H1 (cell line): ENCODE results near the gene GCAT. TPM values are rescaled to one million over a fixed set of nuclear protein-coding genes. Genes with fewer than 3 reads are reported as not detected.

Experiments used
- ATF3 ChIP-seq: IDR thresholded peaks from 2 replicates; pipeline ENCODE4 v1.6.1; 2011; ENCODE audit warnings: low read depth, mild to moderate bottlenecking, low read length; ENCODE audit not compliant: insufficient read depth
- BRCA1 ChIP-seq: IDR thresholded peaks from 2 replicates; pipeline ENCODE4 v1.6.1; 2012; ENCODE audit warnings: low read depth, low read length, improper control_type of control experiment
- GTF2F1 ChIP-seq: IDR thresholded peaks from 2 replicates; pipeline ENCODE4 v1.6.1; 2012; ENCODE audit warnings: low read depth, low read length, improper control_type of control experiment, borderline replicate concordance
- HDAC2 ChIP-seq, 2 experiments: fragments of 300-600 bp in 1 of 2; sonication (generic) in 1 of 2; IDR thresholded peaks; 2 replicates each; pipeline ENCODE4 v1.6.1; 2011 to 2012; ENCODE audit warnings: low read depth in 2 of 2, low read length in 2 of 2, mild to moderate bottlenecking in 2 of 2, moderate library complexity in 2 of 2, borderline replicate concordance in 1 of 2, inconsistent platforms in 1 of 2
- JUN ChIP-seq: IDR thresholded peaks from 2 replicates; pipeline ENCODE4 v1.6.1; 2011; ENCODE audit warnings: low read depth, mild to moderate bottlenecking, improper control_type of control experiment, low read length
- KDM5A ChIP-seq: fragments of 200-600 bp; IDR thresholded peaks from 2 replicates; pipeline ENCODE4 v1.7.1; 2012; ENCODE audit warnings: mild to moderate bottlenecking, low read length, inconsistent platforms, mixed read lengths
- MAFK ChIP-seq: IDR thresholded peaks from 2 replicates; pipeline ENCODE4 v1.6.1; 2012; ENCODE audit warnings: low read depth, mild to moderate bottlenecking, improper control_type of control experiment, low read length
- NANOG ChIP-seq: IDR thresholded peaks from 2 replicates; pipeline ENCODE4 v1.6.1; 2011; ENCODE audit warnings: low read length, low read depth, mild to moderate bottlenecking, inconsistent platforms; ENCODE audit not compliant: insufficient read depth, poor library complexity, severe bottlenecking
- POLR2A ChIP-seq, 2 experiments: IDR thresholded peaks; 1 replicate in 1 of 2; 2 replicates in 1 of 2; pipeline ENCODE4 v1.6.1; 2011; ENCODE audit warnings: low read depth in 2 of 2, low read length in 2 of 2, mild to moderate bottlenecking in 2 of 2; ENCODE audit errors: control extremely low read depth in 1 of 2
- SIN3A ChIP-seq, 2 experiments: IDR thresholded peaks in 1 of 2; conservative IDR thresholded peaks in 1 of 2; 2 replicates each; pipeline ENCODE4 v1.6.1; 2011 to 2012; ENCODE audit warnings: low read length in 2 of 2, improper control_type of control experiment in 1 of 2, low read depth in 1 of 2, mild to moderate bottlenecking in 1 of 2
- SP1 ChIP-seq: IDR thresholded peaks from 2 replicates; pipeline ENCODE4 v1.6.1; 2011; ENCODE audit warnings: low read depth, low read length
- SRF ChIP-seq: IDR thresholded peaks from 2 replicates; pipeline ENCODE4 v1.6.1; 2011; ENCODE audit warnings: mild to moderate bottlenecking, low read depth, low read length, moderate library complexity
- TAF1 ChIP-seq: IDR thresholded peaks from 2 replicates; pipeline ENCODE4 v1.6.1; 2011; ENCODE audit warnings: mild to moderate bottlenecking, low read depth, low read length
- TAF7 ChIP-seq: optimal IDR thresholded peaks from 2 replicates; pipeline ENCODE3; 2011; ENCODE audit warnings: low read depth, mild to moderate bottlenecking, inconsistent platforms, low read length, moderate library complexity, borderline replicate concordance
- TBP ChIP-seq: IDR thresholded peaks from 2 replicates; pipeline ENCODE4 v1.6.1; 2011; ENCODE audit warnings: low read depth, low read length, improper control_type of control experiment
- YY1 ChIP-seq: IDR thresholded peaks from 2 replicates; pipeline ENCODE4 v1.6.1; 2011; ENCODE audit warnings: low read depth, mild to moderate bottlenecking, low read length
- polyA plus RNA-seq, 7 experiments: library from polyadenylated mRNA; depleted of rRNA in 3 of 7; stranded (reverse) in 5 of 7; unstranded in 2 of 7; fragments of >200 nt in 5 of 7; fragments of 200-250 nt in 2 of 7; gene quantifications; 1 replicate in 5 of 7; 2 replicates in 1 of 7; 4 replicates in 1 of 7; pipeline versions ENCODE4 v1.2.1 to v1.2.3, GENCODE V29; 2011 to 2013; ENCODE audit warnings: missing spikeins in 2 of 7, mixed read lengths in 2 of 7
- total RNA-seq: library from RNA; stranded (reverse); fragmentation: NEBNext Ultra II Directional; extraction: Animal tissue kit (Norgen Biotek cat#: 25700); gene quantifications from 2 replicates; pipeline ENCODE4 v1.2.1, GENCODE V29; 2021

GCAT gene
- total and polyA plus RNA-seq, 2 of the 8 experiments (the other 6 are each of a cell fraction or from before 2014, with no cell fraction given), result 24.3 to 47.5 TPM

- TF ChIP-seq GTF2F1, result peak; percentile 69; the same call in 1 of the 2 replicates
- no peak for TF ChIP-seq JUN
- TF ChIP-seq NANOG, result no peak
- peak in 1 of 2 experiments; percentile 52; a peak in 2 of 4 replicates for TF ChIP-seq SIN3A (conservative IDR thresholded peaks at IDR 0.05 in 1 of 2, IDR thresholded peaks at IDR 0.05 in 1 of 2; ENCODE audit: low read depth in 1 of 2, low read length in 2 of 2)
- TF ChIP-seq SRF, result 0 out of 2 replicates have a peak, but pooled peaks have one; percentile 32
- no peak for TF ChIP-seq ATF3
- 0 out of 4 replicates have a peak, but pooled peaks of 1 of the 2 experiments have one; percentile 31 for TF ChIP-seq HDAC2 (IDR thresholded peaks at IDR 0.05; ENCODE audit: borderline replicate concordance in 1 of 2, low read depth in 2 of 2, low read length in 2 of 2)
- TF ChIP-seq KDM5A, result peak; percentile 42; the same call in 1 of the 2 replicates
- peak; percentile 90 for TF ChIP-seq TBP
- TF ChIP-seq SP1, result no peak
- TF ChIP-seq TAF1, result peak; percentile 97
- peak; percentile 90 for TF ChIP-seq YY1
- TF ChIP-seq POLR2A (IDR thresholded peaks at IDR 0.05; ENCODE audit: control extremely low read depth in 1 of 2, low read depth in 2 of 2, low read length in 2 of 2), result peak; percentile 89 to 98
- peak; percentile 81 for TF ChIP-seq TAF7
- TF ChIP-seq BRCA1, result no peak
- TF ChIP-seq MAFK, result no peak
Measured at GRCh38 chr22:37849089-37849751, 41.5 kb downstream of the GCAT start, which contains the start of gene EIF3L (continued).
